Measurements from ENCODE around the gene ECHDC1. TPM values are rescaled to one million over a fixed set of nuclear protein-coding genes. Genes with fewer than 3 reads are reported as not detected.

The ECHDC1 gene
- total and polyA plus RNA-seq, 9 donors, result 51.2 to 70.0 (median 60.5) TPM

GRCh38 chr6:127291495-127291894, 51.9 kb downstream of the ECHDC1 start:
- Histone ChIP-seq H3K4me3 (ENCODE audit: low read length) (no peak overlapping the region), H3K27ac (ENCODE audit: low read length) (no peak overlapping the region), H3K36me3 (ENCODE audit: control insufficient read depth, insufficient read depth, low read length) (peaks cover 12% of the 10 kb centered on the region), H3K9me3 (replicated peaks; ENCODE audit: control insufficient read depth, low read depth, low read length) (no peaks in the 10 kb centered on the region), H3K27me3 (ENCODE audit: control insufficient read depth, insufficient read depth, low read length) (no peaks in the 10 kb centered on the region), H3K4me1 (ENCODE audit: control insufficient read depth, insufficient read depth, low read length) (no peaks in the 10 kb centered on the region)
- no CpG with 5 or more reads among the region's 5 CpGs for WGBS (ENCODE audit: insufficient coverage)
- no peak for DNase-seq

- WGBS (ENCODE audit: insufficient coverage), result 24% methylated on average over 1 of the region's 4 CpGs
- Histone ChIP-seq H3K4me1 (ENCODE audit: control insufficient read depth, insufficient read depth, low read length) (no peaks in the 10 kb centered on the region), H3K9me3 (replicated peaks; ENCODE audit: control insufficient read depth, low read depth, low read length) (no peaks in the 10 kb centered on the region), H3K27ac (ENCODE audit: low read length) (no peak overlapping the region), H3K27me3 (ENCODE audit: control insufficient read depth, insufficient read depth, low read length) (no peaks in the 10 kb centered on the region), H3K4me3 (ENCODE audit: low read length) (no peak overlapping the region), H3K36me3 (ENCODE audit: control insufficient read depth, insufficient read depth, low read length) (peaks cover 13% of the 10 kb centered on the region)
- peak; percentile 51 for DNase-seq
Measured at GRCh38 chr6:127290391-127291265, 52.8 kb downstream of the ECHDC1 start.

GRCh38 chr6:127289934-127290333, 53.5 kb downstream of the ECHDC1 start:
- Histone ChIP-seq H3K4me1 (ENCODE audit: control insufficient read depth, insufficient read depth, low read length) (no peaks in the 10 kb centered on the region), H3K27ac (ENCODE audit: low read length) (no peak overlapping the region), H3K27me3 (ENCODE audit: control insufficient read depth, insufficient read depth, low read length) (no peaks in the 10 kb centered on the region), H3K4me3 (ENCODE audit: low read length) (no peak overlapping the region), H3K36me3 (ENCODE audit: control insufficient read depth, insufficient read depth, low read length) (peaks cover 15% of the 10 kb centered on the region), H3K9me3 (replicated peaks; ENCODE audit: control insufficient read depth, low read depth, low read length) (no peaks in the 10 kb centered on the region)
- WGBS (ENCODE audit: insufficient coverage), result 47% methylated on average over 2 of the region's 5 CpGs
- no peak for DNase-seq

- Histone ChIP-seq H3K36me3 (ENCODE audit: control insufficient read depth, insufficient read depth, low read length) (peaks cover 15% of the 10 kb centered on the region), H3K4me1 (ENCODE audit: control insufficient read depth, insufficient read depth, low read length) (no peaks in the 10 kb centered on the region), H3K4me3 (ENCODE audit: low read length) (no peak overlapping the region), H3K27me3 (ENCODE audit: control insufficient read depth, insufficient read depth, low read length) (no peaks in the 10 kb centered on the region), H3K9me3 (replicated peaks; ENCODE audit: control insufficient read depth, low read depth, low read length) (no peaks in the 10 kb centered on the region), H3K27ac (ENCODE audit: low read length) (no peak overlapping the region)
- no peak for DNase-seq
Measured at GRCh38 chr6:127288705-127289104, 54.7 kb downstream of the ECHDC1 start.

GRCh38 chr6:127282184-127282583, 61.2 kb downstream of the ECHDC1 start:
- WGBS (ENCODE audit: insufficient coverage), result no CpG with 5 or more reads among the region's 1 CpG
- no peak for DNase-seq
- Histone ChIP-seq H3K9me3 (replicated peaks; ENCODE audit: control insufficient read depth, low read depth, low read length) (no peaks in the 10 kb centered on the region), H3K27ac (ENCODE audit: low read length) (no peak overlapping the region), H3K4me1 (ENCODE audit: control insufficient read depth, insufficient read depth, low read length) (no peaks in the 10 kb centered on the region), H3K27me3 (ENCODE audit: control insufficient read depth, insufficient read depth, low read length) (no peaks in the 10 kb centered on the region), H3K36me3 (ENCODE audit: control insufficient read depth, insufficient read depth, low read length) (peaks cover 16% of the 10 kb centered on the region), H3K4me3 (ENCODE audit: low read length) (no peak overlapping the region)

GRCh38 chr6:127279815-127280214, 63.6 kb downstream of the ECHDC1 start:
- peaks cover 6% of the 10 kb centered on the region for H3K36me3 ChIP-seq (ENCODE audit: control insufficient read depth, insufficient read depth, low read length)
- no peaks in the 10 kb centered on the region for H3K4me1 ChIP-seq (ENCODE audit: control insufficient read depth, insufficient read depth, low read length)
- no peaks in the 10 kb centered on the region for H3K9me3 ChIP-seq (replicated peaks; ENCODE audit: control insufficient read depth, low read depth, low read length)
- H3K27me3 ChIP-seq (ENCODE audit: control insufficient read depth, insufficient read depth, low read length), result no peaks in the 10 kb centered on the region
- H3K27ac ChIP-seq (ENCODE audit: low read length), result no peak overlapping the region
- WGBS (ENCODE audit: insufficient coverage), result no CpG with 5 or more reads among the region's 1 CpG
- DNase-seq, result no peak
- H3K4me3 ChIP-seq (ENCODE audit: low read length), result no peak overlapping the region

- Histone ChIP-seq H3K4me3 (ENCODE audit: low read length) (no peak overlapping the region), H3K4me1 (ENCODE audit: control insufficient read depth, insufficient read depth, low read length) (no peaks in the 10 kb centered on the region), H3K27ac (ENCODE audit: low read length) (no peak overlapping the region), H3K9me3 (replicated peaks; ENCODE audit: control insufficient read depth, low read depth, low read length) (no peaks in the 10 kb centered on the region), H3K36me3 (ENCODE audit: control insufficient read depth, insufficient read depth, low read length) (peaks cover 6% of the 10 kb centered on the region), H3K27me3 (ENCODE audit: control insufficient read depth, insufficient read depth, low read length) (no peaks in the 10 kb centered on the region)
- no peak for DNase-seq
- WGBS (ENCODE audit: insufficient coverage), result no CpG with 5 or more reads among the region's 3 CpGs
Measured at GRCh38 chr6:127277878-127278843, 65.2 kb downstream of the ECHDC1 start.

- Histone ChIP-seq H3K36me3 (ENCODE audit: control insufficient read depth, insufficient read depth, low read length) (no peaks in the 10 kb centered on the region), H3K27me3 (ENCODE audit: control insufficient read depth, insufficient read depth, low read length) (no peaks in the 10 kb centered on the region), H3K9me3 (replicated peaks; ENCODE audit: control insufficient read depth, low read depth, low read length) (no peaks in the 10 kb centered on the region), H3K4me3 (ENCODE audit: low read length) (no peak overlapping the region), H3K27ac (ENCODE audit: low read length) (no peak overlapping the region), H3K4me1 (ENCODE audit: control insufficient read depth, insufficient read depth, low read length) (no peaks in the 10 kb centered on the region)
- 100% methylated on average over 1 of the region's 1 CpG for WGBS (ENCODE audit: insufficient coverage)
- no peak for DNase-seq
Measured at GRCh38 chr6:127276331-127276730, 67.1 kb downstream of the ECHDC1 start.

- no peak for DNase-seq
- Histone ChIP-seq H3K9me3 (replicated peaks; ENCODE audit: control insufficient read depth, low read depth, low read length) (no peaks in the 10 kb centered on the region), H3K4me1 (ENCODE audit: control insufficient read depth, insufficient read depth, low read length) (no peaks in the 10 kb centered on the region), H3K36me3 (ENCODE audit: control insufficient read depth, insufficient read depth, low read length) (no peaks in the 10 kb centered on the region), H3K27ac (ENCODE audit: low read length) (no peak overlapping the region), H3K27me3 (ENCODE audit: control insufficient read depth, insufficient read depth, low read length) (no peaks in the 10 kb centered on the region), H3K4me3 (ENCODE audit: low read length) (no peak overlapping the region)
- WGBS (ENCODE audit: insufficient coverage), result 100% methylated on average over 1 of the region's 2 CpGs
Measured at GRCh38 chr6:127273499-127273898, 69.9 kb downstream of the ECHDC1 start.

- no peak for DNase-seq
- H3K27ac ChIP-seq (ENCODE audit: low read length), result no peak overlapping the region
- H3K9me3 ChIP-seq (replicated peaks; ENCODE audit: control insufficient read depth, low read depth, low read length), result no peaks in the 10 kb centered on the region
- no peaks in the 10 kb centered on the region for H3K36me3 ChIP-seq (ENCODE audit: control insufficient read depth, insufficient read depth, low read length)
- WGBS (ENCODE audit: insufficient coverage), result no CpG with 5 or more reads among the region's 3 CpGs
- H3K4me1 ChIP-seq (ENCODE audit: control insufficient read depth, insufficient read depth, low read length), result no peaks in the 10 kb centered on the region
- no peak overlapping the region for H3K4me3 ChIP-seq (ENCODE audit: low read length)
- H3K27me3 ChIP-seq (ENCODE audit: control insufficient read depth, insufficient read depth, low read length), result no peaks in the 10 kb centered on the region
Measured at GRCh38 chr6:127272576-127272975, 70.8 kb downstream of the ECHDC1 start.

All from muscle of leg (tissue), 11 donors.